ENCODE data around the gene MLN. TPM values are rescaled to one million over a fixed set of nuclear protein-coding genes. Genes with fewer than 3 reads are reported as not detected.

MLN gene
- total and polyA plus RNA-seq, 2 of the 4 experiments (the other 2 are of a cell fraction), result not detected

GRCh38 chr6:33826537-33826936 lies 22.7 kb upstream of the MLN start:
- Histone ChIP-seq H2AK9ac (replicated peaks; ENCODE audit: low read depth, low read length, poor library complexity) (no peak overlapping the region), H2BK5ac (ENCODE audit: low read depth, low read length, poor library complexity, severe bottlenecking) (no peak overlapping the region), H4K91ac (ENCODE audit: insufficient read depth, low read depth, low read length) (no peak overlapping the region), H3K27ac (ENCODE audit: insufficient read depth, low read length) (no peak overlapping the region), H3K79me1 (ENCODE audit: low read depth in 1 of 2, low read length in 2 of 2) (no peaks in the 10 kb centered on the region), H3K18ac (ENCODE audit: low read depth, low read length) (no peak overlapping the region), H2BK120ac (ENCODE audit: low read depth, low read length) (no peak overlapping the region), H2BK20ac (ENCODE audit: low read depth, low read length) (no peak overlapping the region), H4K5ac (ENCODE audit: low read depth, low read length) (no peak overlapping the region), H4K20me1 (ENCODE audit: insufficient read depth, low read length) (no peaks in the 10 kb centered on the region), H3K23ac (ENCODE audit: low read depth, low read length) (no peak overlapping the region), H3K4me2 (ENCODE audit: low read depth, low read length) (no peak overlapping the region), H3K4me3 (ENCODE audit: insufficient read depth, low read depth, low read length) (no peak overlapping the region), H3K27me3 (ENCODE audit: control insufficient read depth, insufficient read depth, low read length) (peaks cover 44% of the 10 kb centered on the region), H3K56ac (ENCODE audit: extremely low read depth, insufficient read depth, low read length) (no peak overlapping the region), H2AK5ac (ENCODE audit: low read depth, low read length) (no peak overlapping the region), H3K9me3 (ENCODE audit: control insufficient read depth, insufficient read depth, low read length) (no peaks in the 10 kb centered on the region), H2BK15ac (ENCODE audit: low read depth, low read length) (no peak overlapping the region), H3K4me1 (ENCODE audit: control insufficient read depth, insufficient read depth, low read length) (peaks cover 4% of the 10 kb centered on the region; the same call in 1 of the 2 replicates), H2AFZ (replicated peaks; ENCODE audit: low read length, poor library complexity) (no peak overlapping the region), H3K14ac (replicated peaks; ENCODE audit: low read depth, low read length) (no peak overlapping the region), H3K9me1 (ENCODE audit: insufficient read depth, low read length) (peaks cover 6% of the 10 kb centered on the region; the same call in 1 of the 2 replicates), H3K9ac (ENCODE audit: low read depth, low read length) (no peak overlapping the region), H4K8ac (ENCODE audit: low read depth in 2 of 2, low read length in 2 of 2) (no peak overlapping the region), H3K36me3 (ENCODE audit: control insufficient read depth, insufficient read depth, low read length) (no peaks in the 10 kb centered on the region), H3K4ac (ENCODE audit: low read depth, low read length) (no peak overlapping the region)
- ChIA-PET POLR2A (ENCODE audit: unreplicated experiment) (no interaction called here), CTCF (no interaction called here)
- WGBS, 2 experiments (ENCODE audit: extremely low coverage in 2 of 2, insufficient read length in 1 of 2), result 17% methylated on average over 1 of the region's 2 CpGs; no CpG with 5 or more reads in 1 of the 2 experiments
- in situ Hi-C loops (cut with MboI; ENCODE audit: low sequenced_read_pairs), result no loop called here
- no peak for TF ChIP-seq RCOR1 (IDR thresholded peaks at IDR 0.05; ENCODE audit: insufficient replicate concordance, low read length)
- no peak for DNase-seq
- BruUV-seq (replicated peaks), result no TSS peak
- no peak for ATAC-seq (ENCODE audit: low read depth)
- intact Hi-C loops (cut with micrococcal nuclease), result no loop called here
- dilution Hi-C loops (cut with HindIII; ENCODE audit: low sequenced_read_pairs, unreplicated experiment), result no loop called here
